ENCODE results near the gene FADS3.

DNA sequence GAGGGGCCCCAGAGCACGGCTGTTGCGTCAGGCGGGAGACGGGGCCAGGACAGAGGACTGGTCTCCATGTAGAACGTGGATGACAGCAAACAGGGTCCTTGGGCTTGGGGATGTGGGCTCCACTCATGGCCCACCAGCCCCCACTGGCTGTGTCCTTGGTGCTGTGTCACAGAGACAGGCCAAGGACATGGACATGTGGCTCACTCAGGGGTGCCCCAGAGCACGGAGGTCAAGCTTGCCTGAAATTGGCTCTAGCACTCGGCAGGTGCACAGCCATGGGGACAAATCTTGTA is 48.9 kb downstream of the FADS3 start:
- TF ChIP-seq, protein P1, sequence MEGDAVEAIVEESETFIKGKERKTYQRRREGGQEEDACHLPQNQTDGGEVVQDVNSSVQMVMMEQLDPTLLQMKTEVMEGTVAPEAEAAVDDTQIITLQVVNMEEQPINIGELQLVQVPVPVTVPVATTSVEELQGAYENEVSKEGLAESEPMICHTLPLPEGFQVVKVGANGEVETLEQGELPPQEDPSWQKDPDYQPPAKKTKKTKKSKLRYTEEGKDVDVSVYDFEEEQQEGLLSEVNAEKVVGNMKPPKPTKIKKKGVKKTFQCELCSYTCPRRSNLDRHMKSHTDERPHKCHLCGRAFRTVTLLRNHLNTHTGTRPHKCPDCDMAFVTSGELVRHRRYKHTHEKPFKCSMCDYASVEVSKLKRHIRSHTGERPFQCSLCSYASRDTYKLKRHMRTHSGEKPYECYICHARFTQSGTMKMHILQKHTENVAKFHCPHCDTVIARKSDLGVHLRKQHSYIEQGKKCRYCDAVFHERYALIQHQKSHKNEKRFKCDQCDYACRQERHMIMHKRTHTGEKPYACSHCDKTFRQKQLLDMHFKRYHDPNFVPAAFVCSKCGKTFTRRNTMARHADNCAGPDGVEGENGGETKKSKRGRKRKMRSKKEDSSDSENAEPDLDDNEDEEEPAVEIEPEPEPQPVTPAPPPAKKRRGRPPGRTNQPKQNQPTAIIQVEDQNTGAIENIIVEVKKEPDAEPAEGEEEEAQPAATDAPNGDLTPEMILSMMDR (IDR thresholded peaks at IDR 0.05), result no peak
- no peak for TF ChIP-seq POLR2AphosphoS5 (IDR thresholded peaks at IDR 0.05)

Data from prostate gland (tissue), 2 donors.